ENCODE data around the gene IFT27.

IFT27 gene

GRCh38 chr22:36714110-36714509 lies 61.8 kb downstream of the IFT27 start:
- H3K4me1 Mint-ChIP-seq (ENCODE audit: low read depth) = no peaks in the 10 kb centered on the region
- no peak overlapping the region for H3K4me3 Mint-ChIP-seq
- no peaks in the 10 kb centered on the region for H3K9me3 Mint-ChIP-seq (ENCODE audit: low read depth)
- H3K36me3 Mint-ChIP-seq = no peaks in the 10 kb centered on the region
- peaks cover 11% of the 10 kb centered on the region for H3K27me3 Mint-ChIP-seq
- H3K27ac Mint-ChIP-seq = no peak overlapping the region

- peaks cover 12% of the 10 kb centered on the region for H3K27me3 Mint-ChIP-seq
- H3K27ac Mint-ChIP-seq = no peak overlapping the region
Observed at GRCh38 chr22:36713436-36713835, 62.5 kb downstream of the IFT27 start.

More at GRCh38 chr22:36713436-36713835, 62.5 kb downstream of the IFT27 start:
- Mint-ChIP-seq H3K4me1 (ENCODE audit: low read depth) (no peaks in the 10 kb centered on the region), H3K4me3 (no peak overlapping the region), H3K36me3 (no peaks in the 10 kb centered on the region), H3K9me3 (ENCODE audit: low read depth) (no peaks in the 10 kb centered on the region)

Measured in activated naive CD8-positive, alpha-beta T cell (primary cell).